Gastrocnemius medialis (tissue), 4 donors: Measurements from ENCODE around the gene ACTN3.

Experiments used
- CTCF ChIP-seq, 5 experiments: fragments of 450-650 bp in 3 of 5; fragments of 200-600 bp in 2 of 5; sonication (generic) in 2 of 5; IDR thresholded peaks in 4 of 5; conservative IDR thresholded peaks in 1 of 5; 1 replicate in 4 of 5; 2 replicates in 1 of 5; pipeline ENCODE4 v1.5.1; 2016 to 2019; ENCODE audit warnings: antibody characterized with exemption in 5 of 5, mild to moderate bottlenecking in 3 of 5, moderate library complexity in 3 of 5
- POLR2A ChIP-seq, 2 donors: fragments of 450-650 bp; IDR thresholded peaks; one replicate each; pipeline ENCODE4 v1.6.1; 2017; ENCODE audit warnings: antibody characterized with exemption in 2 of 2, mild to moderate bottlenecking in 2 of 2, moderate library complexity in 2 of 2

- TF ChIP-seq CTCF (IDR thresholded peaks at IDR 0.05 in 4 of 5, conservative IDR thresholded peaks at IDR 0.05 in 1 of 5) (no peak), POLR2A (IDR thresholded peaks at IDR 0.05) (no peak)
Measured at GRCh38 chr11:66559142-66559865, 12.6 kb downstream of the ACTN3 start.
